Tibial artery (tissue), 4 donors: ENCODE measurements around the gene TMEM253.
A peak's percentile ranks its signal among the peaks of the same experiment; 100 is the strongest.

Experiments used
- DNase-seq, 2 donors: peaks; one replicate each; pipeline ENCODE4 v3.0.0-alpha.2; 2019
- H3K27ac ChIP-seq, 2 donors: fragments of 200-600 bp; sonication (generic) in 1 of 2; 1 replicate in 1 of 2; 2 replicates in 1 of 2; pipeline ENCODE4 v1.5.1; 2018 to 2019; ENCODE audit warnings: mild to moderate bottlenecking in 1 of 2
- H3K27me3 ChIP-seq, 2 donors: fragments of 200-600 bp; sonication (generic) in 1 of 2; one replicate each; pipeline versions ENCODE4 v1.5.1 to v1.6.0; 2016 to 2019
- H3K36me3 ChIP-seq, 3 donors: fragments of 200-600 bp; sonication (generic) in 2 of 3; one replicate each; pipeline ENCODE4 v1.5.1; 2016 to 2019; ENCODE audit warnings: mild to moderate bottlenecking in 2 of 3
- H3K4me1 ChIP-seq, 4 donors: fragments of 200-600 bp; sonication (generic) in 2 of 4; 1 replicate in 3 of 4; 2 replicates in 1 of 4; pipeline ENCODE4 v1.5.1; 2016 to 2019
- H3K4me3 ChIP-seq, 2 donors: fragments of 200-600 bp; sonication (generic) in 1 of 2; 1 replicate in 1 of 2; 2 replicates in 1 of 2; pipeline ENCODE4 v1.5.1; 2018 to 2019; ENCODE audit warnings: mild to moderate bottlenecking in 2 of 2
- H3K9me3 ChIP-seq, 3 donors: fragments of 200-600 bp; sonication (generic) in 1 of 3; one replicate each; pipeline ENCODE4 v1.5.1; 2016 to 2019
- intact Hi-C: fragments of 100-400 bp; cut with DNase I; formaldehyde crosslinking; loops from one replicate; pipeline ENCODE4 v1.15.0; 2023; ENCODE audit warnings: low total_unique reads
- TF ChIP-seq, protein P1 (sequence below), 2 experiments: fragments of 200-600 bp in 1 of 2; fragments of 450-650 bp in 1 of 2; IDR thresholded peaks; one replicate each; pipeline ENCODE4 v1.5.1; 2017 to 2019; ENCODE audit warnings: antibody characterized with exemption in 2 of 2, mild to moderate bottlenecking in 1 of 2, moderate library complexity in 1 of 2

The TMEM253 gene

DNA sequence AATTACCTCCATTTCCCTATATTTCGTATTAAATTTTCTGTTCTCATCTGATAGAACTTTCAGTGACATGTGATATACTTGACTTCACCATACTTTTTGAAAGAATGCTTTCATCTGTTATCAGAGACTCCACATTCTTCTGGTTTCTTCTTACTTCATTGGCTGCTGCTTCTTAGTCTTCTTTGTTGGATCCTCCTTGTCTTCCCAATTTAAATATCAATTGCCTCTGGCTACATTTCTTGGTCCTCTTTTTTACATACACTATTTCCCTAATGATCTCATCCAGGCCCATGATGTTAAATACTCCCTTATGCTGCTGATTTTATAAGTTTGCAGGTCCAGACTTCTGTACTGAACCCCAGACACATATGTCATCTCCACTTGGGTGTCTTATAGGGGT lies 33.0 kb downstream of the TMEM253 start:
- TF ChIP-seq, protein P1, sequence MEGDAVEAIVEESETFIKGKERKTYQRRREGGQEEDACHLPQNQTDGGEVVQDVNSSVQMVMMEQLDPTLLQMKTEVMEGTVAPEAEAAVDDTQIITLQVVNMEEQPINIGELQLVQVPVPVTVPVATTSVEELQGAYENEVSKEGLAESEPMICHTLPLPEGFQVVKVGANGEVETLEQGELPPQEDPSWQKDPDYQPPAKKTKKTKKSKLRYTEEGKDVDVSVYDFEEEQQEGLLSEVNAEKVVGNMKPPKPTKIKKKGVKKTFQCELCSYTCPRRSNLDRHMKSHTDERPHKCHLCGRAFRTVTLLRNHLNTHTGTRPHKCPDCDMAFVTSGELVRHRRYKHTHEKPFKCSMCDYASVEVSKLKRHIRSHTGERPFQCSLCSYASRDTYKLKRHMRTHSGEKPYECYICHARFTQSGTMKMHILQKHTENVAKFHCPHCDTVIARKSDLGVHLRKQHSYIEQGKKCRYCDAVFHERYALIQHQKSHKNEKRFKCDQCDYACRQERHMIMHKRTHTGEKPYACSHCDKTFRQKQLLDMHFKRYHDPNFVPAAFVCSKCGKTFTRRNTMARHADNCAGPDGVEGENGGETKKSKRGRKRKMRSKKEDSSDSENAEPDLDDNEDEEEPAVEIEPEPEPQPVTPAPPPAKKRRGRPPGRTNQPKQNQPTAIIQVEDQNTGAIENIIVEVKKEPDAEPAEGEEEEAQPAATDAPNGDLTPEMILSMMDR (IDR thresholded peaks at IDR 0.05), result no peak
- Histone ChIP-seq H3K4me1 (no peaks in the 10 kb centered on the region), H3K9me3 (peaks cover 0 to 4% (median 0%) of the 10 kb centered on the region in 3 donors), H3K27ac (no peak overlapping the region), H3K36me3 (no peaks in the 10 kb centered on the region), H3K27me3 (no peaks in the 10 kb centered on the region), H3K4me3 (no peak overlapping the region)
- intact Hi-C loops, result no loop called here
- no peak for DNase-seq

DNA sequence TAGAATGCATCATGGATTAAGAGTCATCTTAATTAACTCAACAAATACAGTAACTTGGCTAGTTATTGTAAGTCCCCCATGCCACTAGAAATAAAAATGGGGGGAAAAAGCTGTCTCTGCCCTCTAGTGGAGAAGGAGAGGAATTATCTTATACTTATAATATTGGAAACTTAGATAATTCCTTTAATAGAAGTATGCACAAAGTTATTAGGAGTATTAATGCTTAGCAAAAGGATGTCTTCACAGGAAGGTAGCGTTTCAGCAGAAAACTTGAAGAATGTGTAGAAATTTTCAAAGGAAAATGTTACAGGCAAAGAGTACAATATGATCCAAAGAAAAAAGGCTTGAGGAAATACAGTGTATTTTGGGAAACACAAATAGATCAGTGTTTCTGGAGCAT lies 35.2 kb downstream of the TMEM253 start:
- TF ChIP-seq, protein P1 (IDR thresholded peaks at IDR 0.05), result peak; percentile 27 to 42
- no peaks in the 10 kb centered on the region for H3K27me3 ChIP-seq
- no peaks in the 10 kb centered on the region for H3K36me3 ChIP-seq
- DNase-seq, result no peak
- H3K9me3 ChIP-seq, result peaks cover 0 to 2% (median 0%) of the 10 kb centered on the region in 3 donors
- intact Hi-C loops, result no loop called here
- no peaks in the 10 kb centered on the region for H3K4me1 ChIP-seq
- H3K4me3 ChIP-seq, result no peak overlapping the region
- no peak overlapping the region for H3K27ac ChIP-seq

DNA sequence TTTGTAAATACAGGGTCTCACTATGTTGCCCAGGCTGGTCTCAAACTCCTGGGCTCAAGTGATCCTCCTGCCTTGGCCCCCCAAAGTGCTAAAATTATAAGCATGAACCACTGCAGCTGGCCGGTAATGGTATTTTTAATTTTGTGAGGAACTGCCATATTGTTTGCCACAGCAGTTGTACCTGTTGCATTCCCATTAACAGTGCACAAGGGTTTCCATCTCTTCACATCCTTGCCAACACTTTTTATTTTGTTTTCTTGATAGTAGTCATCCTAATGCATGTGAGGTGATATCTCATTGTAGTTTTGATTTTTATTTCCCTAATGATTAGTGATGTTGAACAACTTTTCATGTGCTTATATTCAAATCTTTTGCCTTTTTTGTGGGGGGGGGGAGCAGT lies 41.5 kb downstream of the TMEM253 start:
- peaks cover 0 to 12% (median 0%) of the 10 kb centered on the region in 3 donors for H3K9me3 ChIP-seq
- H3K4me3 ChIP-seq, result no peak overlapping the region
- H3K36me3 ChIP-seq, result no peaks in the 10 kb centered on the region
- H3K27ac ChIP-seq, result no peak overlapping the region
- intact Hi-C loops, result no loop called here
- no peaks in the 10 kb centered on the region for H3K4me1 ChIP-seq
- TF ChIP-seq, protein P1 (IDR thresholded peaks at IDR 0.05), result no peak
- no peak for DNase-seq
- H3K27me3 ChIP-seq, result no peaks in the 10 kb centered on the region

DNA sequence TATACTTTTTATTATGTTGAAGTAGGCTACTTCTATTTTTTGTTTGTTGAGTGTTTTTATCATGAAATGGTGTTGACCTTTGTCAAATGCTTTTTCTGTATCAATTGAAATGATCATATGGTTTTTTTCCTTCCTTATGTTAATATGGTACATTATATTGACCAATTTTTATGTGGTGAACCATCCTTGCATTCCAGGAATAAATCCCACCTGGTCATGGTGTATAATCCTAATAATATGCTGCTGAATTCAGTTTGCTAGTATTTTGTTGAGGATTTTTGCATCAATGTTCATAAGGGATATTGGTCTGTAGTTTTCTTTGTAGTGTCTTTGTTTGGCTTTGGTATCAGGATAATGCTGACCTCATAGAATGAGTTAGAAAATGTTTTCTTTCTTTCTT lies 44.6 kb downstream of the TMEM253 start:
- Histone ChIP-seq H3K4me3 (no peak overlapping the region), H3K4me1 (no peaks in the 10 kb centered on the region), H3K36me3 (no peaks in the 10 kb centered on the region), H3K9me3 (peaks cover 0 to 12% (median 0%) of the 10 kb centered on the region in 3 donors), H3K27ac (no peak overlapping the region), H3K27me3 (no peaks in the 10 kb centered on the region)
- TF ChIP-seq, protein P1 (IDR thresholded peaks at IDR 0.05), result no peak
- no peak for DNase-seq
- intact Hi-C loops, result no loop called here

DNA sequence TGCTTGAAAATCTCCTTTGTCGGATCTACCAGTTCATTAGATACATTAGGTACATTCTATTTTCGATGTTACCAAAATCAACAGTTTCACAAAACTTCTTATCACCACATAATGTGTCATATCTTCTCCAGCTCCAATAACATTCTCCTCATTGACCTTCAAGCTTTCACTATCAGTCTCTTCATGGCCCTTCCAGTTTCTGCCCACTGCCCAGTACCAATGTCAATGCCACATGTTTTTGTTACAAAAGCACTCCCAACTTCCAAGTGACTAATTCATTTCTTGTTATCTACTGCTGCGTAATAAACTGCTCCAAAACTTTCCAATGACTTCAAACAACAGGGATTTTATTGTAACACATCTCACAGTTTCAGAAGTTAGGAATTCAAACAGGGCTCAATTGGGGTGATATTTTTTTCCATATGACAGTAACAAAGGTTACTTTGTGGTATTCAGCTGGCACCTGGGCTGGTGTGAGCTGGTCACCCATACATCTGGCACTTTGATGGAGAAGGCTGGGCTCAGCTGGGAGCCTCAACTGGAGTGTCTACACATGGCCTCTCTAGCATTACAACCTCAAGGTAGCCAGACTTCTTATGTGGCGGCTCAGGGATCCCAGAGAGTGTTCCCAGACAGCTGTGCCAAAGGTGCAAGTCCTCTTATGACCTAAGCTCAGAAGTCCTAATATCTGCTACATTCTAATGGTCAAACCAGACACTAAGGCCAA lies 48.9 kb downstream of the TMEM253 start:
- no peaks in the 10 kb centered on the region for H3K27me3 ChIP-seq
- intact Hi-C loops, result no loop called here
- TF ChIP-seq, protein P1 (IDR thresholded peaks at IDR 0.05), result no peak
- H3K4me3 ChIP-seq, result no peak overlapping the region
- H3K4me1 ChIP-seq, result no peaks in the 10 kb centered on the region
- H3K27ac ChIP-seq, result no peak overlapping the region
- peaks cover 0 to 12% (median 0%) of the 10 kb centered on the region in 3 donors for H3K9me3 ChIP-seq
- DNase-seq, result no peak
- H3K36me3 ChIP-seq, result no peaks in the 10 kb centered on the region
